ENCODE results near the gene CCDC174. TPM values are rescaled to one million over a fixed set of nuclear protein-coding genes. Genes with fewer than 3 reads are reported as not detected.

The CCDC174 gene
- total and polyA plus RNA-seq, 10 of the 15 experiments (the other 5 are each of a cell fraction or from before 2014, with no cell fraction given): 11.6 to 31.3 (median 19.1) TPM

DNA sequence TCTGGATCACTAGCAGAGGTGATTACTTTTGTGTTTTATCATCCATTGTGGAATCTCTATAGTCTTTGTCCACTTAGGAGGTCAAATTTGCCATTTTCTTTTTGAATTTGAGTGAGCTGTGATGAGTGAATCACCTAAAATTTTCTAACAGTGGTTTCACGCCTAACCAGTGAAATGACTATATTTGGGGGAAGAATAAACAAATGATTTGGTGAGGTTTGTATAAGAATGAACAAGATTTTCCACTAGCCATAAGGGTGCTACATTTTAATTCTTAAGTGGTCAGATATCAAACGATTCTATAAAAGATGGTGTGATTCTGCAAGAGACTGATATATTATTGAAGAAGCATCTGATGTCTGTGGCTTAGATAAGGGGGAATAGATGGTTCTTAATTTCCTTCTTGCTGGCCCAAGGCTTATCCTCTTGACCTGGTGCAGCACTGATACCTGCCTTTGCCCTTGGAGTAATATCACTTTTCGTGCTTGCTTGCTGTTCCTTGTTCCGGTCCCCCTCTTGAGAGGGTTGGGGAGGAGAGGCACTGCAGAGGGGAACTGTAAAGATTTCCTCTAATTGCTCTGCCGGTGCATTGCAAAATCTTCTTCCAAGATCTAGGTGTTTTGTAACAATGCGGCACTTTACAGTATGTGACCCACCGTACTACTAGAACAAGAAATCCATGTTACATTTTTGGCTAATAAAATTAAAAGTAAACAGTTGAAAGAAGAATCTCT, 37.9 kb downstream of the CCDC174 start (continued):
- TF ChIP-seq ZNF207 (IDR thresholded peaks at IDR 0.05; ENCODE audit: borderline replicate concordance): no peak
- TF ChIP-seq NBN (IDR thresholded peaks at IDR 0.05): no peak
- no peak for TF ChIP-seq ZSCAN29 (IDR thresholded peaks at IDR 0.05)
- no peak for TF ChIP-seq E2F8 (IDR thresholded peaks at IDR 0.05; ENCODE audit: low read depth, partially characterized antibody)
- TF ChIP-seq LARP7 (IDR thresholded peaks at IDR 0.05): no peak
- TF ChIP-seq NFYA (IDR thresholded peaks at IDR 0.05; ENCODE audit: borderline replicate concordance, low read depth, low read length): no peak
- peak; percentile 89 for TF ChIP-seq ATF7 (IDR thresholded peaks at IDR 0.05; ENCODE audit: low read depth)
- TF ChIP-seq NKRF (conservative IDR thresholded peaks at IDR 0.05): no peak
- no peak for TF ChIP-seq RFX5 (IDR thresholded peaks at IDR 0.05; ENCODE audit: low read depth, low read length)
- no peak for TF ChIP-seq HDGF (IDR thresholded peaks at IDR 0.05)
- no peak for TF ChIP-seq IRF3 (IDR thresholded peaks at IDR 0.05)
- TF ChIP-seq GATAD2B (conservative IDR thresholded peaks at IDR 0.05; ENCODE audit: low read depth): no peak; the same call in 1 of the 2 replicates
- TF ChIP-seq ASH2L (IDR thresholded peaks at IDR 0.05; ENCODE audit: borderline replicate concordance, low read depth): no peak
- no peak for TF ChIP-seq TCF3 (IDR thresholded peaks at IDR 0.05; ENCODE audit: borderline replicate concordance, insufficient read depth, low read depth, low read length)
- no peak for TF ChIP-seq SREBF2 (IDR thresholded peaks at IDR 0.05; ENCODE audit: low read length)
- TF ChIP-seq JUNB (IDR thresholded peaks at IDR 0.05): peak; percentile 82
- peak; percentile 48; the same call in 1 of the 2 replicates for TF ChIP-seq MEF2A (IDR thresholded peaks at IDR 0.05; ENCODE audit: insufficient read depth, low read depth, low read length)
- TF ChIP-seq FOXM1 (IDR thresholded peaks at IDR 0.05; ENCODE audit: low read depth, low read length): peak; percentile 68; the same call in 1 of the 2 replicates
- TF ChIP-seq, protein P1, sequence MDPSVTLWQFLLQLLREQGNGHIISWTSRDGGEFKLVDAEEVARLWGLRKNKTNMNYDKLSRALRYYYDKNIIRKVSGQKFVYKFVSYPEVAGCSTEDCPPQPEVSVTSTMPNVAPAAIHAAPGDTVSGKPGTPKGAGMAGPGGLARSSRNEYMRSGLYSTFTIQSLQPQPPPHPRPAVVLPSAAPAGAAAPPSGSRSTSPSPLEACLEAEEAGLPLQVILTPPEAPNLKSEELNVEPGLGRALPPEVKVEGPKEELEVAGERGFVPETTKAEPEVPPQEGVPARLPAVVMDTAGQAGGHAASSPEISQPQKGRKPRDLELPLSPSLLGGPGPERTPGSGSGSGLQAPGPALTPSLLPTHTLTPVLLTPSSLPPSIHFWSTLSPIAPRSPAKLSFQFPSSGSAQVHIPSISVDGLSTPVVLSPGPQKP (IDR thresholded peaks at IDR 0.05; ENCODE audit: low read depth, low read length): no peak
- TF ChIP-seq POLR2AphosphoS5 (IDR thresholded peaks at IDR 0.05; ENCODE audit: low read length): no peak
- TF ChIP-seq, protein P2, sequence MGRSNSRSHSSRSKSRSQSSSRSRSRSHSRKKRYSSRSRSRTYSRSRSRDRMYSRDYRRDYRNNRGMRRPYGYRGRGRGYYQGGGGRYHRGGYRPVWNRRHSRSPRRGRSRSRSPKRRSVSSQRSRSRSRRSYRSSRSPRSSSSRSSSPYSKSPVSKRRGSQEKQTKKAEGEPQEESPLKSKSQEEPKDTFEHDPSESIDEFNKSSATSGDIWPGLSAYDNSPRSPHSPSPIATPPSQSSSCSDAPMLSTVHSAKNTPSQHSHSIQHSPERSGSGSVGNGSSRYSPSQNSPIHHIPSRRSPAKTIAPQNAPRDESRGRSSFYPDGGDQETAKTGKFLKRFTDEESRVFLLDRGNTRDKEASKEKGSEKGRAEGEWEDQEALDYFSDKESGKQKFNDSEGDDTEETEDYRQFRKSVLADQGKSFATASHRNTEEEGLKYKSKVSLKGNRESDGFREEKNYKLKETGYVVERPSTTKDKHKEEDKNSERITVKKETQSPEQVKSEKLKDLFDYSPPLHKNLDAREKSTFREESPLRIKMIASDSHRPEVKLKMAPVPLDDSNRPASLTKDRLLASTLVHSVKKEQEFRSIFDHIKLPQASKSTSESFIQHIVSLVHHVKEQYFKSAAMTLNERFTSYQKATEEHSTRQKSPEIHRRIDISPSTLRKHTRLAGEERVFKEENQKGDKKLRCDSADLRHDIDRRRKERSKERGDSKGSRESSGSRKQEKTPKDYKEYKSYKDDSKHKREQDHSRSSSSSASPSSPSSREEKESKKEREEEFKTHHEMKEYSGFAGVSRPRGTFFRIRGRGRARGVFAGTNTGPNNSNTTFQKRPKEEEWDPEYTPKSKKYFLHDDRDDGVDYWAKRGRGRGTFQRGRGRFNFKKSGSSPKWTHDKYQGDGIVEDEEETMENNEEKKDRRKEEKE (IDR thresholded peaks at IDR 0.05): no peak
